ENCODE measurements around the gene SPATA45.
"Not testable (repeated sequence)": the region's sequence is repeated elsewhere in the genome, so short reads cannot be mapped to it uniquely, and the experiment has no call there.

The SPATA45 gene

DNA sequence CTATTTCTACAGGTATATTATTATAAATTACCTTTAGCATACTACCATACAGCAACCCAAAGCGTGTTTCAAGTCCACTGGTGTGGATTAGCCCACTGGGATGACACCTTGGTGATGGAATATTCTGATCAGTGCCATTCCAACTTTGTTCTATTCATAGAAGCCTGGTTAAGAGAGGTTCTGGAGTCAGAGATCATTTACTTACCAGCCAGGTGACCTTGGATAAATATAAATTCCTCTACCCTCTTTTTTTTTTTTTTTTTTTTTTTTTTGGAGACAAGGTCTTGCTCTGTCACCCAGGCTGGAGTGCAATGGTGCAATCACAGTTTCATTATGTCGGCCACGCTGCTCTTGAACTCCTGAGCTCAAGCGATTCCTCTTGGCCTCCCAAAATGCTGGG is at the start of gene SPATA45:
SPATA45 (minus strand) TSS at position 101 of the 400 bp plus-strand sequence. CDS start 11,500 bp downstream, outside the sequence.
- no peak for DNase-seq (ENCODE audit: low spot score)

DNA sequence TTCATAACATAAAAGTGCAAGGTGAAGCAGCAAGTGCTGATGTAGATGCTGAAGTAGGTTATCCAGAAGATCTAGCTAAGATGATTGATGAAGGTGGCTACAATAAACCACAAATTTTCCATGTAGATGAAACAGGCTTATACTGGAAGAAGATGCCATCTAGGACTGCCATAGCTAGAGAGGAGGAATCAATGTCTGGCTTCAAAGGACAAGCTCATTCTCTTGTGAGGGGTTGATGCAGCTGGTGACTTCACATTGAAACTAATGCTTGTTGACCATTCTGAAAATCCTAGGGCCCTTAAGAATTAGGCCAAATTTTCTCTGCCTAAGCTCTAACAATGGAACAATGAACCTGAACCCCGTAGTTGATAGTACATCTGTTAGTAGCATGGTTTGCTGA is 44.7 kb upstream of the SPATA45 start:
- DNase-seq (ENCODE audit: low spot score): no peak

DNA sequence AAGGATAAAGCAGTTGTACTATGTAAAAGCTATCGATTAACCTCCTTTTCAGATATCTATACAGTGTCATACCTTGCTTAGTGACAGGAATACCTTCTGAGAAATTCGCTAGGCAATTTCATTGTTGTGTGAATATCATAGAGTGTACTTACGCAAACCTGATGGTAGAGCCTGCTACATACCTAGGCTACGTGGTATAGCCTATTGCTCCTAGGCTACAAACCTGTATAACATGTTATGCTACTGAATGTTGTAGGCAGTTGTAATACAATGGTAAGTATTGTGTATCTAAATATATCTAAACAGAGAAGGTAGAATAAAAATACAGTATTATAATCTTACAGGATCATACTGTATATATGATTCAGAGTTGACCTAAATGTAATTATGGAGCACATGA is 37.1 kb upstream of the SPATA45 start:
- DNase-seq (ENCODE audit: low spot score): no peak

DNA sequence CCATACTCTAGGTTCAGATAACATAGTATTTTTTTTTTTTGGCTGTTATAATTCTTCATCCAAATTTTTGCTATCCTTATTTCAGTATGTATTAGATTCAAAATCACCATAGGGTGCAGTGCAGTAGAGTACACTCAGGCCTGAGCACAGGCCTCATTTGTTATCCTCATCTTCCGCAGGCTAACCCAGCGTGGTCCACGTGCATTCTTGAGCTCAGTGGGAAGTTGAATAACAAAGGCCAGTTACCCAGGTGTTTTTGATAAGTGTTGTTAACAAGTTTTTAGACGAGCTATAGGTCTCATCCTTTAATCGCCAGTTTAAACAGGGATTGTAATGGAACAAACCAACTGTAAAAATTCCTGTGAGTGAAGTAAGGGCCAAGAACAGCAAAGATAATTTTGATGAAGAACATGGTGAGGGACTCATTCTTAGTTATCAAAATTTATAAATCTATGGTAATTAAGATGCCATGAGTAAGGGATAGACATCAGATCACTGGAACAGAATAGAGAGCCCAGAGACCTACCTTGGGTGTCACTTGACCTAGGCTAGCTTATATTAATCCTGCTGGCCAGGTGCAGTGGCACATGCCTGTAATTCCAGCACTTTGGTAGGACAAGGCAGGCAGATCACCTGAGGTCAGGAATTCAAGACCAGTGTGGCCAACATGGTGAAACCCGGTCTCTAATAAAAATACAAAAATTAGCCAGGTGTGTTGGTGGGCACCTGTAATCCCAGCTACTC is 32.7 kb upstream of the SPATA45 start:
- DNase-seq (ENCODE audit: low spot score): no peak

- no peak for DNase-seq (ENCODE audit: low spot score)
Measured at GRCh38 chr1:212878418-212878817, 31.0 kb upstream of the SPATA45 start.

DNA sequence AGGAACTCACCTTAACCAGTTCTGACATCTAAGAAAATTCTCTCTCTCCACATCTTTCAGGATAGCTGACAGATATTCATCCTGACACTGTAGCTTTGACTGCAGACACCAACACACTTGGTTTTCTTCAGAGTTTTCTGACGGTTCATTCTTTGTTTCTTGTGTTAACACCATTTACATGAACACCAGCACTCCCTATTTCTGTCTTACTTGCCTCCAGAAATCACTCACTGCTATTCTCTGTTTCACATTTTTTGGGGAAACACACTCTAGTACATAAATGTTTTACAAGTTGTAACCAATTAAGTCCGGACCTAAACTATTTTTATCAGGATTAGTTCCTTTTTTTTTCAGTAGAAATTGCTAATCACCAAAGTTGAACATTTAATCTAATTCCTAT is 26.1 kb upstream of the SPATA45 start:
- no peak for DNase-seq (ENCODE audit: low spot score)

GRCh38 chr1:212871976-212872375 is 24.5 kb upstream of the SPATA45 start:
- no peak for DNase-seq (ENCODE audit: low spot score)

DNA sequence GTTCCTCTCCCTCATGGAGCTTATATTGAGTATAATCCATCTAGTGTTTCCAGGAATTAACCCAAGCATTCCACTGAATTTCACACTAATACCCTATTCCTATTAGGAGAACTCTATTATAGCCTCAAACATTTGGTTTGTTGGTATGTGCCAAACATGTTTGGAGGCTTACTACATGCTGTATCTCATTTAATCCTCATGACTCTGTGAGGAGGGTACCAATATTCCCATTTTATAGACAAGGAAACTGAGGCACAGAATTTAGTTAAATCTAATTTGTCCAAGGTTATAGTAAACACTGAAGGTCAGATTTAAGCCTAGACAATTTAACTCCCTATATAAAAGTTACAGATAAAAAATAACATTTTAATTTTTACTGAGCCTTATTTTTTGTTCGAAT is 19.7 kb upstream of the SPATA45 start:
- no peak for DNase-seq (ENCODE audit: low spot score)

GRCh38 chr1:212864201-212864600 is 16.8 kb upstream of the SPATA45 start:
- DNase-seq (ENCODE audit: low spot score): no peak

DNA sequence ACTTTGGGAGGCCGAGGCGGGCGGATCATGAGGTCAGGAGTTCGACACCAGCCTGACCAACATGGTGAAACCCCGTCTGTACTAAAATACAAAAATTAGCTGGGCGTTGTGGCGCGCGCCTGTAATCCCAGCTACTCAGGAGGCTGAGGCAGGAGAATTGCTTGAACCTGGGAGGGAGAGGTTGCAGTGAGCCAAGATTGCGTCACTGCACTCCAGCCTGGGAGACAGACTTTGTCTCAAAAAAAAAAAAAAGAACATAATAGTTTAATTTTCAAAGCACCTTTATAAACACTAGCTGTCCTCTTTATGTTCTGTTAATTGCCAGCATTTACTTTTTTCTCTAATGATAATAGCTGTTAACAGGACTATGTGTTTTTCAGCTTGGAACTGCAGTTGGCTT is 15.9 kb upstream of the SPATA45 start:
- DNase-seq (ENCODE audit: low spot score): not testable (repeated sequence)

DNA sequence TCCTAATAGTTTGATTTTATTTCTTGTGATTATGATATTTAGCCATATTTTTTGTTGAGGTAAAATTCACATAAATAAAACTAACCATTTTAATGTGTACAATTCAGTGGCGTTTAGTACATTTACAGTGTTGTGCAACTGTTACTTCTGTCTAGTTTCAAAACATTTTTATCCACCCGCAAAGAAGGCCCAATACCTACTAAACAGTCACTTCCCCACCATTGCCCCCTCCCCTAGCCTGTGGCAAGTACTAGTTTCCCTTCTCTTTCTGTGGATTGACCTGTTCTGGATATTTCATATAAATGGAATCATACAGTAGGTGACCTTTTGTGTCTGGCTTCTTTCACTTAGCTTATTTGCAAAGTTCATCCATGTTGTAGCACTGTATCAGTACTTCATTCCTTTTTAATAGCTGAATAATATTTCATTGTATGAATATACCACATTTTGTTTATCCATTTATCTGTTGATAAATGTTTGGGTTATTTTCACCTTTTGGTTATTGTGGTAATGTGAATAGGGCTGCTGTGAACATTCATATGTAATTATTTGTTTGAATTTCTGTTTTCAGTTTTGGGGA is 14.8 kb upstream of the SPATA45 start:
- DNase-seq (ENCODE audit: low spot score): no peak

DNA sequence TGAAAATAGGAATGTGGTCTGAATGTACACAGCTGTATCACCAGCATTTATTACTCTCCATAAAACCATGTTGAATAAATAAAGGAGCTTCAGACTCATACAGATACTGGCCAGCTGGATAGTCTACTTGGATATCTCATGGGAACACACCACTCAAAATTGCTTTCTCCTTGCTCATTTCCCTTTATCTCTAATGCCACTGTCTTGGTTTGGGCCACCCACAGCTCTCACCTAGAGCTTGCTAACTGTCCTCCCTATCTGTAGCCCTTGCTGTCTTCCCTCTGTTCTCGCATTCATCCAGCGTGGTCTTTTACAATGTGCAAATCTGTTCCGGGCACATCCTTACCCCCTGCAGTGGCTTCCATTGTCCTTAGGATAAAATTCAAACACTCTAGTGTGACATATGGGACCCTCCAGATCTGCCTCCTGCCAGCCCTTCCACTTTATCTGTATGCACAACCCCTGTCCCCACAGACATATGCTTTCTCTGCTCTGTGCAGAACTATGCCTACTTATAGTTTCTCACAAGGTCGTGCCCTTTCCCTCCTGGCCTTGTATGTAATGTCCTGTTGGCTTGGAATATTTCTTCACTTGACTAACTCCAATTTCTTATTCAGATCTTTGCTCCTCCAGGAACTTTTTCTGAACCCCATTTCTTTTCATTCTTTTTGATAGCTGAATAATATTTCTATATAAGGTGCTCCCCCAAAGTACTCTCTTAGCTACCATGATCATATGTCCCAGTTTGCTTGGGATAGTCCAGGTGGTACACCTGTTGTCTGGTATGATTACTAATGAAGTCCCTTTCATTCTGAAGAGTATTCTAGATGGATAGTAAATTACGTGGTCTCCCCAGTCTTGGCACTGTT is 13.5 kb upstream of the SPATA45 start:
- no peak for DNase-seq (ENCODE audit: low spot score)

GRCh38 chr1:212858461-212859265 is 11.2 kb upstream of the SPATA45 start:
- no peak for DNase-seq (ENCODE audit: low spot score)

DNA sequence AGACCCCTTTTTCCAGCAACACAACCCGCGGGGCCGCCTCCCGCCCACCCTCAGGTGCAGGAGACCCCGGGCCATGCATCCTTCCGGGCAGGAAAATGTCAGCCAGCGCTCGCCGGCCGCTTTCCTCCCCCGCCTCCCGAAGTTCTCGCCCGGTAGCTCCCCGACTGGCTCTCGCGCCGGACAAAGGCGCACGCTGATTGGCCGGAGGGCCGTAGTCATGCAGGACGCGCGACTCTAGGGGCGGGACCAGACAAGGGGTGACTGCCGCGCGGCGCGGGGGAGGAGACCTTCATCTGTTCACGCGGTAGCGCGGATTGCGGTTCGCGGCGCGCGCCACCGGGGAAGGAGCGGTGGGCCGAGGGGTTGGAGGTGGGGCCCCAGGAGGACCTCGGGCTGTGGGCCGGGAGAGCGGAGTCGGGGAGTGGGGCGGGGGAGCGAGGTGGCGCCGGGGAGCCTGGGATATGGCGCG is 10.6 kb upstream of the SPATA45 start, which contains the start of gene FLVCR1:
FLVCR1 (plus strand) TSS at position 284 of the 469 bp plus-strand sequence; CDS start at position 462, 178 bp downstream.
- DNase-seq (ENCODE audit: low spot score): peak; percentile 99

DNA sequence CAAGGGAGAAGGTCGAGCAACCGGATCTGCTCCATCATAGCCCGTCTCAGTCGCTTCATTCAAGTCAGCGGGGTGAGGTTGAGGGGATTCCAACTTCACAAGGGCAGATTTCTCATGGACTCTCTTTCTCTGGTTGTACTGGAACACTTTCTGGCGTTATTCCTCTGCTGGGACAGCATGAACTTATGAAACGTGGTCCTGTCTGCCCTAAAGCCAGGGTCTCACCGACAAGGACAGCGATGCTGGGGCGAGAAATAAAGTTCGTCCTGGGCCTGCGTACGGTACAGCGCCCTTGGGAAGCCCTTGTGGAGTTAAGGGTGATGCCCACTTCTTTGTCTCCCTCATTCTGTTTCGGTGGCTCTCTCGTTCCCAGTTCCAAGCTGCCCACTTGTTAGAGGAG is 9.3 kb upstream of the SPATA45 start:
- DNase-seq (ENCODE audit: low spot score): no peak

GRCh38 chr1:212853658-212854057 is 6.2 kb upstream of the SPATA45 start:
- DNase-seq (ENCODE audit: low spot score): no peak

GRCh38 chr1:212852105-212852688 is 4.7 kb upstream of the SPATA45 start:
- DNase-seq (ENCODE audit: low spot score): no peak

DNA sequence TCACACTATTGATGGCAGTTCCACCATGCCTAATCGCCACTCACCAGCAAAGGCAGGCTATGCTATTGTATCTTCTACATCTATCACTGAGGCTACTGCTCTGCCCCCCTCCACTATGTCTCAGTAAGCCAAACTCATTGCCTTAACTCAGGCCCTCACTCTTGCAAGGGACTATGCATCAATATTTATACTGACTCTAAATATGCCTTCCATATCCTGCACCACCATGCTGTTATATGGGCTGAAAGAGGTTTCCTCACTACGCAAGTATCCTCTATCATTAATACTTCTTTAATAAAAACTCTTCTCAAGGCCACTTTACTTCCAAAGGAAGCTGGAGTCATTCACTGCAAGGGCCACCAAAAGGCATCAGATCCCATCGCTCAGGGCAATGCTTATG is 2.9 kb downstream of the SPATA45 start:
- not testable (repeated sequence) for DNase-seq (ENCODE audit: low spot score)

DNA sequence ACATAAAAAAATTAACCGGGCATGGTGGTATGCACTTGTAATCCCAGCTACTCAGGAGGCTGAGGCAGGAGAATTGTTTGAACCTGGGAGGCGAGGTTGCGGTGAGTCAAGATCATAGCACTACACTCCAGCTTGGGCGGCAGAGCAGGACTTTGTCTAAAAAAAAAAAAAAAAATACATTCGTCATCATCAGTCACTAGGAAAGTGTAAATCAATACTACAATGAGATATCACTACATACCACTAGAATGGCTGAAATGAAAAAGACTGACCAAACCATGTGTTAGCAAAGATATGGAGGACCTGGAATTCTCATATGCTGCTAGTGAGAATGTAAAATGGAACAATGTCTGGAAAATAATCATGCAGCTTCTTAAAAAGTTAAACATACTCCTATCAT is 9.3 kb downstream of the SPATA45 start:
- no peak for DNase-seq (ENCODE audit: low spot score)

GRCh38 chr1:212833211-212834207 is 13.9 kb downstream of the SPATA45 start:
- not testable (repeated sequence) for DNase-seq (ENCODE audit: low spot score)

All from D341Med (cell line).